HG03159 (cell line): ENCODE measurements around the gene GIGYF2.
"Not testable (repeated sequence)": the region's sequence is repeated elsewhere in the genome, so short reads cannot be mapped to it uniquely, and the experiment has no call there.

Experiments used
- ATAC-seq: cut with Tn5 transposase; IDR thresholded peaks from one replicate; pipeline ENCODE4 v1.9.1; 2021; ENCODE audit warnings: mild to moderate bottlenecking, moderate library complexity; ENCODE audit not compliant: unreplicated experiment

GIGYF2 gene

DNA sequence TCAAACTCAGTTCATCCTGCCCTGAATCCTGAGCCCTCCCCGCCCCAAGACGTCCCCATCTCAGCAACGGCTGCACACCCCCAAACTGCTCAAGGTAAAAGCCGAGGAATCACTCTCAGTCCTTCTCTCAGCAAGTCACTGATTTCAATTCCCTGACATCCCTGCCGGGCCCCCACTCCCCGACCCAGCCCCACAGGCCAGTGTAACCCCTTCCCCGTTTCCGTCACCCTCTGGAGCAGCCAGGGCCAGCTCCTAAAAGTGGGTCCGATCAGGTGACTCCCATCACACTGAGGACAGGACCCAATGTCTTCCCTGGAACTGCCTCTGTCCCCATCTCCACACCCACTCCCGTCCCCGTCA, 193.4 kb downstream of the GIGYF2 start:
- no peak for ATAC-seq

DNA sequence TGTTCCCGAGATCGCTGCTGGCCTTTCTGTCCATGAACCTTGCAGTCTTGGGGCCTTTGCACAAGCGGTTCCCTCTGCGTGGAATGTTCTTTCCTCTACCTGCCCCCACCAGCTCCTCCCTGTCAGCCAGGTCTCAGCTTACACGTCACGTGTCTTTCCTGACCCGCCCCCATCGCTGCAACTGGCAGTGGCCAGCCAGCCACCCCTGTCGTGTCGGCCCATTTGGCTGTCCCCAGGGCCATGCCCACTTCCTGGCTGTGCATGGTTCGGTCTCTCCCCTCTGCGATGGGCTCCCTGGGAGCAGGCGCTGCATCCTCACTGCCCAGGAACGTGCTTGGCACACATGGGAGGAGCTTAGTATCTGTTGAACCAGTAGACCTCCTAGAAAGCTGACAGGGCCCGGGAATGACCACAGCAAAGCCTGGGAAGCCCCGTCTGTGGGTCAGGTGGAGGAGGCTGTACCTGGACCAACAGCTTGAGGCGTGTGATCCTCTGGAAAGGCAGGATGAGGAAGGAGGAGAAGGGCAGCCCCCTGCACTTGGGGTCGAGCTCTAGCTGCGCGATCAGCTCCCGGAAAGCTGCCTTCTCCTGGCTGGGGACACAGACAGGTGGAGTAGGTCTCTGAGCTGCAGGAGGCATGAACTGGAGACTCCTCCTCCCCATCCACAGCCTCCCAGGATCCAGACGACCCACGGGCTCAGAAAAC, 193.9 kb downstream of the GIGYF2 start:
- ATAC-seq, result no peak

DNA sequence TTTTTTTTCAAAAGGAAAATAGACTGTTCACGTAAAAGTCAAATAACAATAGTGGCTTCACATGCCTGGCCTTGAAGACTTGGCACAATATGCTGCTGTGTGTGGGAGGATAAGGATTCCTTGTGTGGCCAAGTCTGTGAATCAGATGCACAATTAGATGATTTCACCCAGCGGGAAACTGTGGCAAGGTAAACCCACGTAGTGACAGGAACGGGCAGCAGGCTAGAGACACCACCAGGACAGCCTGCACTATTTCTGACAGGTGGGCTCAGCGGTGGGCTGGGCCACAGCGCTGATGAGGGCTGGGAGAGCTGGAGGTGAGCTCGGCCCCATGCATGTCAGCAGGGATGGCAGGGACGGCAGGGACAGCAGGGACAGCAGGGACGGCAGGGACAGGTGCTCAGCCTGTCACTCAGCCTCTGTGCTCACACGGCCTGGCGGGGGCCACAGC, 194.5 kb downstream of the GIGYF2 start:
- ATAC-seq, result no peak

DNA sequence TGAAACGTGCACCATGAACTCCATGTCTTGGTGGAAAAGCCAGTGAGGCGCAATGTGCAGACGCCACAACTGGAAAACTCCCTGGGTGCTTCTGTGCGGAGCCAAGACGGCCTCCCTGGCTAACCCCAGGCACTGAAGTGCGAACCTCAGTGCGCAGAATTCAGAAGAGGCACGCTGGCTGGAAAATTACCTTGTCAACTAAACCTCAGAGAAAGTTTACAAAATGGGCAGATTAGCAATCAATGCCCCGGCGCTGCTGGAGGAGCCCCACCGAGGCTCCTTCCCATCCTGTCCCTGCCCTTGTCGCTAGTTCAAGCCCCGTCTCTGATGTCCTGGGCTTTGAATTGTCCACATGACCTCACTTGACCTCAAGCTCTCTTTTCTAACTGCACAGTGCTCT, 195.1 kb downstream of the GIGYF2 start:
- ATAC-seq, result no peak

DNA sequence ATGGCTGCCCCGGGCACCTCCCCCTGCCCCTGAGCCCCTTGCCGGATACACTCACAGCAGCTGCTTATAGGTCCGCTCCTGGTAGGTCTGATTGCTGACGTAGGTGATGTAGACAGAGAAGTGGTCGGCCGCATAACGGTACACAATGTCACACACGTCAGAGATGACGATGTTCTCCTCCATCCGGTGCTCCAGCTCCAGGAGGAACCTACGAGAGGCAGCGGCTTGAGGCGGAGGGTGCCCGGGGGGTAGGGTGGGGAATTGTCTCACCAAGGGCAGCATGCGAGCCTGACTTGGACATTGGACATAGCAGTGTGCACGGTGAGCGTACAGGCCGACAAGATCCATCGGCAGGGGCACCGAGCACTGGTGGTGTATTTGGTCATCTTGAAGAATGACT, 195.7 kb downstream of the GIGYF2 start:
- no peak for ATAC-seq

DNA sequence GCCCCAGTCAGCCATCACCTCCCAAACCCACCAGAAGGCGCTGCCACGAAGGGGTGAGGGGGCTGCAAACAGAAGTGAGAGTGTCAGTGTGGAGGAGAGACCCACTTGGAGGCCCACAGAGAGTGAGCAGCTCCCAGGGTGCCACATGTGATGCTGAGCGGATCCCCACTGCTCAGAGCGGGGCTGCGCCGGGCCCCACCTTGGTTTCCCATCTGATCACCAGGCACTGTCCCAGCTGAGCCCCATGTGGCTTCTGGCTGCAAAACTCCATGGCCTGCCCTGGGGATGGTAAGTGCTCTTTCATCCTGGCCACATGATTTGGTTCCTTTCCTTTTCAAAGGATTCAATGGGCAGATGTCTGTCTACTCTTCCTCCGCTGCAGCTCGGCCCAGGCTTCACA, 196.7 kb downstream of the GIGYF2 start:
- no peak for ATAC-seq

DNA sequence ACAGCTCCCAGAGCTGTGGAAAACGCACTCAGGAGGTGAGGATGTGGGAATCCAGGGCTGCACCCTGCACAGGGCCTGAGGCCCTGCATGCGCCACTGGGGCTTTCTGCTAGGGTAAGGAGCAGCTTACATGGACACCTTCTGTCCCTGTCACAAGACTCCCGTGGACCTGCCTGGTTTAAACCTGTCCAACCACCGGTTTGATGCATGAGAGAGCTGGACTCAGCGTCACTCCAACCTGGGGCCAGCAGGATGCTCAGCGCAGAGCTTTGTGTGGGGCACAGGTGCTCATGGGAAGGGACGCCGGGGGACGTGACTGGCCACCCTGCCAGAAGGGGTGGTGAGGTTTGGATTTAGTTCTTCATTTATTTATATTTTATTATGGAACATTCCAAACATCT, 197.1 kb downstream of the GIGYF2 start:
- no peak for ATAC-seq

DNA sequence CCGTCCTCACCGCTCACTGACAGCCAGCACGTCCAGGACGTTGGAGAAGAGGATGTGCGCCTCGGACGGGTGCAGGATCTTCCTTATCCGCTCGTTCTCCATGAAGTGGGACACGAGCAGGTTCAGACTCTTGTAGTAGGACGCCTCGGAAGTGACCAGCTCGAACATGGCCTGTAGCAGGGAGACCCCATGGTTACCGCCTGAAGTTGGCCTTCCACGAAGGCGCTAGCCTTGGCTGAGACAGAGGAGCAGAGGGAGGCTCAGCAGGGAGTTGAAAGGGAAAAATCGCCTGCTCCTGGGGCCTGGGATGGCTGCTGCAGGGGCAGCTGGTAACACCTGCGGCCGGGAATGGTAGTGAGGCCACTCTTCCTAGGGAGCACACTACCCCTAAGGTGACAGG, 197.6 kb downstream of the GIGYF2 start:
- ATAC-seq, result no peak

DNA sequence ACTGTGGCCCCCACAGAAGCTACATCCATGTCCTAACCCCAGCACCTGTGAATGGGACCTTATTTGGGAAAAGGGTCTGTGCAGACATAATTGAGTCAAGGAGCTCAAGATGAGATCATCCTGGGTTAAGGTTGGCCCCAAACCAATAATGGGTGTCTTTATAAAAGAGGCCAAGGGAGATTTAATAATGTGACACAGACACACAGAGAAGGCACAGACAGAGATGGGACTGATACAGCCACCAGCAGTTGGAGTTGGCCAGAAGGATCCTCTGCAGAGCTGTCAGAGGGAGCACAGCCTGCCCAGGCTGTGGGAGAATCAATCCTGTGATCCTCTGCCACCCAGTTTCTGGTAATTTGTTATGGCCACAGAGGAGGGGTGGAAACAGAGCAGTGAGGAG, 199.0 kb downstream of the GIGYF2 start:
- ATAC-seq, result no peak

DNA sequence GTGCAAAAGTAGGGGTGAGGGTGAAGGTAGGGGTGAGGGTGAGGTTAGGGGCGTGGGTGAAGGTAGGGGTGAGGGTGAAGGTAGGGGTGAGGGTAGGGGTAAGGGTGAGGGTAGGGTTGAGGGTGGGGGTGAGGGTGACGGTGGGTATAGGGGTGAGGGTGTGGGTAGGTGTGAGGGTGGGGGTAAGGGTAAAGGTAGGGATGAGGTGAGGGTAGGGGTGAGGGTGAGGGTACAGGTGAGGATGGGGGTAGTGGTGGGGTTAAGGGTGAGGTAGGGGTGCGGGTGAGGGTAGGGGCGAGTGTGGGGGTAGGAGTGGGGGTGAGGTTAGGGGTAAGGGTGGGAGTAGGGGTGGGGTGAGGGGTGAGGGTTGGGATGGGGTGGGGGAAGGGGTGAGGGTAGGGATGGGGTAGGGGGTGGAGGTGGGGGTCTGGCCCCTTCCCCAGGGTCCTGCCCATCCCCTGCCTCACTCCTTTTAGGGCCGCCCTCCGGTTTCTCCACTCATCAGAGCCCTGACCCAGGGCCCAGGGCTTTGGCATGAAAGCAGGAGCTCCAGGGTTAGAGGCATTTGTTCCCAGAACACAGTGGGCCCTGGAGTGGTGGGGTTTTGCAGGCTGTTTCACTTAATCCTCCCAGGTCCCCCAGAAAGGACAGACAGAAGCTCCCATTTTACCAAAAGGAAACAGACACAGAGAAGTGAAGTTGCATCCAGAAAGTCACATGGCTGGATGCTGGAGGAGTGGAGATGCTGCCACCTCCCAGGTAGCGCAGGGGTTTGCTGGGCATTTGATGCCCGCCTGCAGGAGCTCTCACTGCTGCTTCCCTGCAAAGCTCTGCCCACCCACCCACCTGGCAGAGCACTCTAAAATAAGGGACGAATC, 199.8 kb downstream of the GIGYF2 start:
- ATAC-seq, result no peak

DNA sequence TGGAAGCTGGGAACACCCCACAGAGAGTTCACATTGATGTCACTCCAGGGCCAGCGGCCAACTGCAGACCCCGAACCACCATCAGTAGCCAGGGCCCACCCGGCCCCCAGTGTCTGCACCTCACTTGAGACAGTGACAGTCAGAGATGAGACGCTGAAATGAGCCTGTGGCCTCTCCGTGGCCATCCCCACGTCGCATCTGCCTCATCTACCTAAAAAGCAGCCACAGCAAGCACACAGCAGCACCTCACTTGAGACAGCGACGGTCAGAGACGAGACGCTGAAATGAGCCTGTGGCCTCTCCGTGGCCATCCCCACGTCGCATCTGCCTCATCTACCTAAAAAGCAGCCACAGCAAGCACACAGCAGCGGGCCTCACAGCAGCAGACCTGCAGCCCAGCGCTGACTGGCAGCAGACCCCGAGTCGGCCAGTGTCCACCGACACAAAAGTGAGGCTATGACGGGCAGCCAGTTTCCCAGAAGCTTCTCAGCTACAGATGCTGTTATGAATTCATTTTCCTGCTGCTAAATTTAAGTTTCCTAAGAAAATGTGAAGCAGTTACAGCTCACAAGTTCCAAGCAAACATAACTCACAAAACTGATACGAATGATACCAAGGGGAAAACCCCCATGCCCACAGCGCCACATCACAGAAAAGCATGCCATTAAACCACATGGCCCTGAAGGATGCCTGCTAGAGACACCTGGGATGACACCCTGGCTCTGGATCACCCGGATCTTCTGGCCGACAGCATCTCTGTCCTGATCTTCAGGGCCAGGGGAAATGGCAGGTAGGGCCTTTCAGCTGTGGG, 200.7 kb downstream of the GIGYF2 start:
- no peak for ATAC-seq

DNA sequence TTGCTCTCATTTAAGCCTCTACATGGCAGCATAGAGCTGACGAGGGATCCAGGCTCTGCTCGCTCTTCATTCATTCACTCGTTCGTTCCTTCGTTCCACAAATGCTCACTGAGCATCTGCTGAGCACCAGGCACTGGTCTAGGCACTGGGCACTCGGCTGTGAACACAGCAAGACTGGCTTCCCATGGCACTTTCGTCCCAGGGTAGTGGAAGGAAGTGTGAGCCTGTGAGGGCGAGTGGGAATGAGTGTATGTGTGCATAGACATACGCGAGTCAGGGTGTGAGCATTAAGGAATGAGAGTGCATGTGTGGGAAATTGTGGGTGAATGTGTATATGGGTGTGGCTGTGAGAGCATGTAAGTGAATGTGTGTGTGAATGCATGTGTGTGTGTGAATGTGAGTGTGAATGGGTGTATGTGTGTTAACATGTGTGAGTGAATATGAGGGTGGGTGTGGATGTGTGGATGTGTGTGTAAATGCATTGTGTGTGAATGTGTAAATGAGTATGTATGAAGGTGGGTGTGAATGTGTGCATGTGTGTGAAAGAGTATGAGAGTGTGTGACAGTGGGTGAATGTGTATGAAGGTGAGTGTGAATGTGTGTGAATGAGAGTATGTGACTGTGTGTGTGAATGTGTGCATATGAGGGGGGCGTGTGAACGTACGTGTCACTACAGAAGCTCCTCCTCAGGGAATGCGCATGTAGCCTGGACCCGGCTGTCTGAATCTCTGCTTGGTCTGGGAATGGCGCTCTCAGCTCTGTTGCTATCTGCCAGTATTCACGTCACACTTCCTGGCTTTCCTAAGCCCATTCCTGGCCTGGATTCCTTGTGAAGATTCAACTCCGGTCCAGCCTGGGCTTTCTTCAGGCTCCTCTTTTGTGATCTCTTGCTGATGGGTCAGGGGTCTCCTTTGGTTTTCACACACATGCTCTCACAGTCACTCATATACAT, 201.7 kb downstream of the GIGYF2 start:
- ATAC-seq, result no peak

DNA sequence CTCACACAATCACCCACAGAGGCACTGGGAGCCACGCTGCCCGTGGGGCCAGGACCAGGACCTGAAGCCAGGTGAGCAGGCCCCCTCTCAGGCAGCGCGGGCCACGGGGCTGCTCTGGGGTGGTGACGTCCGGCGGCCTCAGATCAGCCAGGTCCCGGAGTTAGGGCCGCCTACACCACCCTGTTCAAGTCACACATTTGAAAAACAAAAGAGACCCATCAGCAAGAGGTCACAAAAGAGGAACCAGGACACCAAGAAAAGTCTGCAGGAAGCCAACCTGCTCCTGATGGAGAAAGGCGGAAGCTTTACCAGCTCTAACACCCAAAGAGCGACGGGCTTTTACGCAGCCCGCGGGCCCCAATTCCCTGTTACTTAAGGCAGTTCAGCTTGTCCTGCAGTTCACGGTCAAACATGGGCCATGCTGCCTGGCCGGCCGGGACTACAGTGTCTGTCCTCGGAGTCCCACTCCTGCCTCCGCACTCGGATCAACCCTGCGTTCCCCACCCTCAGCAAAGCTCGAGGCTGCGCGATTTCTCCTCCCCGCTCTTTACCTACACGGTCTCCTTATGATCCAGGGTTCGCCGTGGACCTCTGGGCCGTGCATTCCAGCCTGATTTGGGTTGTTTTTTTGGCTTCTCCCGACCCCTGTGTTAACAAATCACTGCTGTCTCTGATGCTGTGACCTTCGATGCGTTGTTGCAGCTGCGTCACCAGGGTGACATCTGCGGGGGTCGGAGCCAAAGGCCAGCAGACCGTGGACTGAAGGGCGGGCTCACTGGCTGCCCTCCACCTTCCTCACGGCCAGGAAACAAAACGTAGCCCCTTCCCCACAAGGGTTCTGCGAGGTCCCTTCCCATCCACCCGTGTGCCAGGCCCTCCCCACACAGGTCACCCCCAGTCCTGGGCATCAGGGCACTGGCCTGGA, 203.9 kb downstream of the GIGYF2 start:
- ATAC-seq, result no peak

DNA sequence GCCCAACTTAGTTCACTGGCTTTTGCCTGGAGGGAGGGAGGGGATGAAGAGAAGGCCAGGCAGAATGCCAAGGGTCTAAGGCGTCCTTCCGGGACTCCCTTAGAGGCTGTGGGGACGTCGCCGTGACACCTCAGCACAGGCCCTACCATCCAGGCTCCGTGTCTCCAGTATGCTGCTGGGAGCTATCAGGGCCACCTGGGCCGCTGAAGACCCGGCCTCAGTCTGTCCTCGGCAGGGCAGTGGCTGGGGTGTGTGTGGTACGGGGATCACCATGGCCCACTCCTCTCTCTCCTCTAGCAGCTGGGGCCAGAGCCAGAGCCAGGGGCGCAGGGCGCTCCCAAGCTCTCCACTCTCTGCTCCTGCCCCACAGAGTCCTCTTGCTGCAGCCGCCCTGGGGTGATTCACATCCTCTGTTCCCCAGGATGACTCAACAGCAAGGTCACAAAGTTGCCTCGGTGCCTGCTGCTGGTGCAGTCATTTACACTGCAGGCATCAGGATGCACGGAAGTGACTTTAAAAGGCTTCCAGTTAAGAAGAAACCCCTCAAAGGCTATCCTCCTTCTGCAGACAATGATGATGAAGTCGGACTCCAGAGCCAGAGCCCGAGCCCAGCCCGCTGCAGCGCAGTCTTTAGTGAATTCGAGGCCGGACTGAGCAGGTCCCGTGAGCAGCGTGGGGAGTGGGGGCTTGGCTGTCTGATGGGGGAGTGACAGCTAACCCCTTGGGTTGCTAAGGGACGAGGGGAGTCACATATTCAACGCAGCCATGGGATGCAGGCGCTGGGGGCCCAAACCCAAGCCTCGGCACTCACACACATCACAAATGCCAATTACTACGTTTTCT, 204.8 kb downstream of the GIGYF2 start:
- ATAC-seq, result no peak

DNA sequence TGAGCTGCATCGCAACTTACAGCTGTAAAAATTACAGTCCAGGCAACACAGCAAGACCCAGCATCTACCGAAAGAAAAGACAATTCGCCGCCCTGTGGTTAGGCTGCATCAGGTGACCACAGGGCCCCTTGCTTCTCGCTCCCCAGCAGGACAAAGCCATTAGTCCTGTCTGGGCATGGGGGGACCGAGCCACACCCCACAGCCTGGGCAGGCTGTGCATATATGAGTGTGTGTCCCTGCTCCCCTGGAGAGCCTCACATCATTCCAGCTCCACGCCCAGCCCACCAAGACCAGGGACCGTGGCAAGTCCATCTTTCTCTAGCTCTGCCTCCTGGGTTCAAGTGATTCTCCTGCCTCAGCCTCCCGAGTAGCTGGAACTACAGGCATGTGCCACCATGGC, 206.9 kb downstream of the GIGYF2 start:
- no peak for ATAC-seq

DNA sequence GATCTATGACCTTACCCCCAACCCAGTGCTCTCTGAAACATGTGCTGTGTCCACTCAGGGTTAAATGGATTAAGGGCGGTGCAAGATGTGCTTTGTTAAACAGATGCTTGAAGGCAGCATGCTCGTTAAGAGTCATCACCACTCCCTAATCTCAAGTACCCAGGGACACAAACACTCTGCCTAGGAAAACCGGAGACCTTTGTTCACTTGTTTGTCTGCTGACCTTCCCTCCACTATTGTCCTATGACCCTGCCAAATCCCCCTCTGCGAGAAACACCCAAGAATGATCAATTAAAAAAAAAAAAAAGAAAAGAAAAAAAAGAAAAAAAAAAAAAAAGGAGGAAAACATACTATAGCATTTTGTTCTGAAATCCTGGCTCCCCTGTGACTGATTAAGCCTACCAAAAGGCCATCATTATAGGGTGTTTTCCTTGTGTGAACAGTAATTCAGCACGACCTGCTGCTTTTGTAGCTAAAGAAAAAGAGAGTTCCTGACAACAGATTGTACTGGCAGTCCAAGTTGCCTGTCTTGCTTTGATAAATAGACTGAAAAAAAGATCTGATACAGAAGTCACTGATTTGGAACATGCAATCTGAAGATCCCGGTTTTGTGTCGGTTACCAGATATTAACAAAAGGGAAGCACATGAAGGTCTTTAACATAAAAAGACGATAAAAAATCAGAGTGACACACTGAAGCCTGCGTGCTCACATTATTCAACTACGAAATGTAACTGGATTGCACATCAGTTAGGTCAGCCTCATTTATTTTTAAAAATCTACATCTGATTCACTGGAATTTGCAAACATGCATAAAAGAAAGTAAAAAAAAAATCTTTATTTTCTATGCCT, 210.0 kb downstream of the GIGYF2 start:
- ATAC-seq, result not testable (repeated sequence)

DNA sequence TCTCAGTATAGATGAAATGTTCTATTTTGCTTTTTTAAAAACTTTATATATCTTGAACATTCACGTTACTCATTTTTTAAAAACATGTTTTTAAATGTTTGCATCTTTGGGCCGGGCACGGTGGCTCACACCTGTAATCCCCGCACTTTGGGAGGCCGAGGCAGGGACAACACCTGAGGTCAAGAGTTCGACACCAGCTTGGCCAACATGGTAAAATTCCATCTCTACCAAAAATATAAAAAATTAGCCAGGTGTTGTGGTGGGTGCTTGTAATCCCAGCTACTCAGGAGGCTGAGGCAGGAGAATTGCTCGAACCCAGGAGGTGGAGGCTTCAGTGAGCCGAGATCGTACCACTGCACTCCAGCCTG, 210.6 kb downstream of the GIGYF2 start:
- not testable (repeated sequence) for ATAC-seq

DNA sequence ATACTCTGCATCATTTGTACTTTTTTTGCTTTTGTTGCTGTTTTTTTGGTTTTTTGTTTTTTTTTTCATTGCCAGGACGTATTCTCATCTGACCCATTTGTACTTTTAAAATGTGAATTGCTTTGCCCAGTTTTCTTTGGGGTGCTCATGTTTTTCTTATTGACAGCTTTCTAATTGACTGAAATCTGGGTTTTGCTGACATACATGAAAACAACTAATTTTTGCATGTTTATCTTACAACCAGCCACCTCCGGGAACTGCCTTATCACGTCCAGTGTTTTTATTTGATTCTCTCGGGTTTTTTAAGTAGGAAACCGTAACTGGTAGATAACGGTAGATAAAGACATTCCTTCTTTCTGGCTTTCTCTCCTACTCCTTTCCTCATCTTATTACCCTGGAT, 211.6 kb downstream of the GIGYF2 start:
- no peak for ATAC-seq
